NOMO-1 (cell line): ENCODE results near the gene PAOX.
A peak's percentile ranks its signal among the peaks of the same experiment; 100 is the strongest.
"Not testable (repeated sequence)": the region's sequence is repeated elsewhere in the genome, so short reads cannot be mapped to it uniquely, and the experiment has no call there.

ENCODE experiments used
- DNase-seq, 2 experiments: peaks; one replicate each; lab custom pipeline; 2025; ENCODE audit not compliant: unreplicated experiment in 2 of 2; lab: John Stamatoyannopoulos, UW

Gene PAOX

DNA sequence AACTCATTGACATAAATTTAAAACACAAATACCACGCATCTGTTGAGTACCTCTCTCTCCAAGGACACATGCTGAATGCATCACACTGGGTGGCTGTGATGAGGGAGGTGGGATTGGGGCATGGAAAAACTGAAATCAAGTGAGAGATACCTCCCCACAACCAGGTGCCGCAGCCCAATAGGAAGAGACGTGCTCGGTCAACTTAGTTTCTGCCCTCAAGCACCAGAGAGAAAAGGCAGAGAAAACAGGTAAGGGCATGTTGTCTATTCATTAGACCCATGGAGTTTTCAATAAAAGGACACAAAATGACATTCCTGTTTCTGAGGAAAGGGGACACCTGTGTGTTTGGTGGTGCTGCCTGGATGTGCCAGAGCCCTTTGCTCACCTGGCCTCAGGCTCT is 50.5 kb downstream of the PAOX start:
- DNase-seq: not testable (repeated sequence)

DNA sequence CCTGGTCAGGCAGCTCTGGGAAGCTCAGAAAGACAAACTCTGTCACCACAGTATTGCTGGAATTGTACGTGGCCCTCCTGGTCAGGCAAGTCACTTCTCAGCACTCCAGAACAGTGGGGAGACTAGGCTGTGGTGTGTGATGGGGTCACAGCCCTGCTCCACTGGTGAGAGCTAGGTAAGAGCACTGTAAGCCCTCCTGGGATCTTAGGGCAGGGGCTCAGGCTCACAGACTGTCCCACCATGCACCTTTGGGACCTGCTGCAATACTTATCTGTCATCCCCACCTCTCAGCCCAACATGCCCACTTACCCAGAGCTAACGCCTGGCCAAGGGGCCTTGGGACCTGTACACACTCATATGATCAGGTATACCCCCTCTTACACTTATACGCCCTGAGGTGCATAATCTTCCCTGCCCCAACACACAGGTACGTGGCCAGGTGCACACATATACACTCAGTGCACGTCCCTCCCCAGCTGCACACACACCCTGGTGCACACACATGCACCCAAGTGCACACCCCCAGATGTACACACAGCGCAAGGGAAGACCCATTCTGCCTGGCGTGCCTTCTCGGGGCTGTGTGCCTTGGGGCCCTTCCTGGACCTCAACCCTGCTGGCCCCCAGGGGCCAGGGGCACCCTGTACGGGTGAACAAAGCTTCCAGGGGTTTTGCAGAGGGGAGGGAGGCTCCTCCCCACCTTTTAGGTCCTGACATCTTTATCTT is 53.0 kb downstream of the PAOX start:
- DNase-seq: not testable (repeated sequence)

DNA sequence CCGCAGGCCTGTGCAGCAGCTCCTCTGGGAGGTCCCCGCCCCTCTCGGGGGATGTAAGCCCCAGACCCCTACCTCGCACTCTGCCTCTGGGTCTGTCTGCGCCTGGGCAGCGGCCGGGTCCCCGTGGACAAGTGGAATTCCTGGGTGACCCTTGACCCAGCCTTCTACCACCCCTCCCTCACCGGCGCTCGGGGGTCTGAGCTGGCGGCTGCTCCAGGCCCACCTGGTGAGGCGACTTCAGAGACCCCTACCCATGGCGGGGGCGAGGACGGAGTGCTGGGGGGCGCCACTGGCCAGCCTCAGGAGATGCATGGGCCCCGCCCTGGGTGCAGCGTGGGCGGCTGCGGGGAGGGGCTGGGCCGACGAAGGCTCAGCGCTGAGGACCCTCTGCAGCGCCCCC is 53.7 kb downstream of the PAOX start:
- not testable (repeated sequence) for DNase-seq

DNA sequence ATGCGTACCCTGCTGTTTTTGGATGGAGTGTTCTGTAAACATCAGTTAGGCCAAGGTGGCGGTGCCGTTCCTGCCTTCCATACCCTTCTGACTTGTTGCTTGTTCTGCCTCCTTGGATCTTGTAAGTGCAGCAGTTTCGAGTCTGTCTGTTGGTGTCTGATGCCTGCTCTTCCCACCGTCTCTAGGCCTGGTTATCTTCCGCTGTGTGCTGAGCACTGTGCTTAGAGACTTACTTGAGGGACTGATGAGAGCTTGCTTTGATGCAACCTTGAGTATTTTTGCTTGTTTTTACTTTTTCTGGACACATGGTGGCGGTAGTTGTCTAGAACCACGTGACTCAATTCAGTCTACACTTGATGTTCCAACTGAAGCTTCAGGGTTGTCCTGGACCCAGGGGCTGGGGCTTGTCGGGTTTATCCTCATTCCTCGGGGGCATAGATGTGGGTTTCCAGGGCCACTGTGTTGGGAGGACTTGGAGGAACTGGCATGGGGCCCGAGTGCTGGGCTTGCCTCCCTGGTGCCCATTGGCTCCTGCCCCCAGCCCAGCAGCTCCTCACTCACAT is 59.7 kb downstream of the PAOX start:
- DNase-seq: peak in 1 of 2 experiments; percentile 68

DNA sequence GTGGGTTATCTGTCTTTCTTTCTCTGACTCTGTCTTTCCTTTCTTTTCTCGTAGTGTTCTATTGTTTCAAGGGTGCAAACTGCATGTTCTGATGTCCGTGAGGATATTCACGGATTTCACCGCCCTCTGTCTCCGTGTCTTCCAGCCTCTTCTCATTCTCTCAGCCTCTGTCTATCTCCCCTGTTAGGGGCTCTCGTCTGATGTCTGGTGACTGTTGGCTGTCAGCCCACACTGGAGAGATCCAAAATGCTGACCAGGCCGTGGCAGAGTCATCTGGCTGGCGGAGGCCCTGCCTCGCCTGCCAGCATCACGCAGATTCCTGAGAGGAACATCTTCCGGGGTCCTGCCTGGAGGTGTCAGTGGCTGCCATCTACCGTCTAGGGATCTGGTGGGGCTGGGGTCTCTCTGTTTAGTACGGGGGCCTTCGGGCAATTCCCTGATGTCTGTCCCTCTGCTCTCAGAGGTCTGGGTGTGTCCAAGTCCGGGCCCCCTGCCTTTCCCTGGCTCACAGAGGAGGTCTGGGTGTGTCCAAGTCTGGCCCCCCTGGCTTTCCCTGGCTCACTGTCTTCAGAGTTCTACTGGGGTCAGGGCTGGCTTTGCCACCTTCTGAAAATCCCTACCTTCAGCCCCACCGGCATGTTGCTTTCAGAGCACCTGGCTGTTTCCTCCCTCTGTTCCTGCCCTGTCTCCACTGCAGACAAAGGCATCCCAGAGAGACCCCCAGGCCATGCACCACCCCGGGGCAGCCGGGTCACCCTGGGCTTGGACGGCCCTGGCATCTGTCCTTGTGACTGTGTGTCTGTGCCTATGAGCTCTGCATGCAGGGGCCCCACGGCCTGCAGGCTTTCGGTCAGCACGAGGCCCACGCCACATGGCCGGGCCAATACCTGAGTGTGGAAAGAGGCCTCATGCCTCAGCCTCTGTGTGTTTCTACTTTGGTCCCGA is 60.7 kb downstream of the PAOX start:
- DNase-seq: no peak

DNA sequence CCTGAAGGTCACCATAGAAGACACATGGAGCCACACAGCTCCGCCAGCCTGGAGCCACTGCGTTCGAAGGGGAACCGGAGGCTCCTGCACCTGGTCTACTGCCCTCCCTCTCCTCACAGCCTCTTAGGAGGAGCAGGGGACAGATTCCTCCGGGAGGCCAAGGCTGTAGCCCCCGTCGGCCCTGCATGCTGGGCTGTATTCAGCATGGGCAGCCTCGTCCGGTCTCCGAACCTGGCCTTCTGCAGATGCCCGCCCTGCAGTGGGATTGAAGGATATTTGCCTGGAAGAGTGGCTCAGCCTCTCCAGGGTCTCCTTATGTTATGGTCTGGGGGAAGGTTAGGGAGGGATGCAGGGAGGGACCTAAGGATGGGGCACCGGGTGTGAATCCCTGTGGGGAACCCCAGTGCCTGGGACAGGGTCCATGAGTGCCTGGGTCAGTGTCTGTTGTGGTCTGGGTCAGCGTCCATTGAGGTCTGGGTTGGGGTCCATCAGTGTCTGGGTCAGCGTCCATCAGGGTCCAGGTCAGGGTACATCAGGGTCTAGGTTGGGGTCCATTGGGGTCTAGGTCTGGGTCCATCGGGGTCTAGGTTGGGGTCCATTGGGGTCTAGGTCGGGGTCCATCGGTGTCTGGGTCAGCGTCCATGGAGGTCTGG is 61.7 kb downstream of the PAOX start:
- DNase-seq: no peak
